ENCODE measurements around the gene CDC42BPB. TPM values are rescaled to one million over a fixed set of nuclear protein-coding genes. Genes with fewer than 3 reads are reported as not detected.

Gene CDC42BPB
- total RNA-seq, 4 donors from 2014 or later: 145 to 255 (median 197) TPM

DNA sequence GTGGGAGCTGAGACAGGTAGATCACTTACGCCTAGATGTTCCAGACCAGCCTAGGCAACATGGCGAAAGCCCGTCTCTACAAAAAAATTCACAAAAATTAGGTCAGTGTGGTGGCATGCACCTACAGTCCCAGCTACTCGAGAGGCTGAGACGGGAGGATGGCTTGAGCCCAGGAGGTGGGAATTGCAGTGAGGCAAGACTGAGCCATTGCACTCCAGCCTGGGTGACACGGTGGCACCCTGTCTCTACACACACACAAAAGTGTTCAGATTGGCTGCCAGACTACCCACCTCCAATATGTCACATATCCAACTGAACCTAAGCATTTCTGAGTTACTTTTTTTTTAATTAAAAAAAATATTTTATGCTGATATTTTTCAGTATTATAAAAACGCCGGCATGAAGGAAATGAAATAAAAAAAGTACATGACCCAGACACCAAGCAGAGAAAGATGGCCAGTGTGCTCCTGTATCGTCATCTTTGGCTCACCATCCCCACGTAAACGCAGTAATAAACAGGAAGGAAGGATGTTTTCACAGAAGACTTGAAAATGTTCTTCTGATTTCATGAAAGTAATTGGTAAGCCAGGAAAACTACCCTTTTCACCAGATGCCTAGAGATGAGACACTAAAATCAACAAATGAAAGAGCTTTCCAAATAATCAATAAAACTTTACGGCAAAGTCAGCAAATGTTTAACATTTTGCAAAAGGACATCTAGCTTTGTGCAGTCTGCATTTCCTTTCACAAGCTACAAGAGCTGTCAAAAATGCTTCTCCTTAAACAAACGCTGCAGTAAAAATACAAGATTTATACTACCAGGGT is 26.4 kb downstream of the CDC42BPB start:
- peak in 2 of 3 donors; percentile 31 to 41 for DNase-seq
- Histone ChIP-seq H3K27me3 (no peaks in the 10 kb centered on the region), H3K36me3 (no peaks in the 10 kb centered on the region), H3K9me3 (no peaks in the 10 kb centered on the region), H3K27ac (peak overlapping the region in 2 of 4 donors; percentile 35 to 42), H3K4me3 (no peak overlapping the region), H3K4me1 (peaks cover 0 to 32% (median 0%) of the 10 kb centered on the region in 4 donors)
- TF ChIP-seq CTCF (IDR thresholded peaks at IDR 0.05): no peak
- no peak for TF ChIP-seq POLR2A (IDR thresholded peaks at IDR 0.05)

DNA sequence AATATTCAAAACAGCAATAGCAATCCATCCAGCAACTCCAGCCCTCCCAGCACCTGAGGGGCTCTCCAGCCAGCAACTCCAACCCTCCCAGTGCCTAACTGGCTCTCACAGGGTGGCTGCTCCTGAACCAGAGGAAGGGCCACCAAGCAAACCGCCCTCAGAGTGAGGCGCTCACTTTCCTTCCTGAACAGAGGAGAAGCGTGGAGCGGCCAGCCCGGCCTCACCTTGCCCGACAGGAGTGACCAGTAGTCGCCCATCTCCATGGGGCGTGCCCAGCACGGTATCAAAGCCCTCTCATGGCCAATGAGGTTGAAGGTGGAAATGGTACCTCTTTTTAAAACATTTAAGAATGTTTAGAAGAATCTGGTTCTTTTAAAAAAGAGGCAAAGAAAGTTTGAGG is 27.4 kb downstream of the CDC42BPB start:
- TF ChIP-seq CTCF (IDR thresholded peaks at IDR 0.05) (no peak), POLR2A (IDR thresholded peaks at IDR 0.05) (no peak)
- no peaks in the 10 kb centered on the region for H3K36me3 ChIP-seq
- no peak overlapping the region for H3K4me3 ChIP-seq
- DNase-seq: peak in 2 of 3 donors; percentile 24 to 43
- no peaks in the 10 kb centered on the region for H3K27me3 ChIP-seq
- H3K27ac ChIP-seq: no peak overlapping the region
- peaks cover 0 to 32% (median 0%) of the 10 kb centered on the region in 4 donors for H3K4me1 ChIP-seq
- no peaks in the 10 kb centered on the region for H3K9me3 ChIP-seq

DNA sequence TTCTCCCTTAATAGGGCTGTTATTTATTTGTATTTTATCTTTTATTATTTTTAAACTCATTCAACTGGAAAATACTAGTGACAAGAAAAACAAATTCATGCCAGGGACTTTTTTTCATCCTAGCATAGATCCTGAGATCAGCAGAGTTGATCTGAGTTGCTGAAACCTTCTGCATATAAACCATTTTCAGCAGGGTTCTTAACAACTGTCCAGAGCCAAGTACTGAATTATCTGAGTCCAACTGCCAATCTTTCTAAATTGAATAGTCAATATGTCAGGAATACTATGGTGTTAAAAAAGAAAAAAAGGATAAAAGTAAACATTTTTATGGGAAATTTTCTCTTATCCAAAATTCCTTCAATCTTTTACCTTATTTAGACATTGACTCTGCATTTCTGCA is 28.6 kb downstream of the CDC42BPB start:
- no peaks in the 10 kb centered on the region for H3K36me3 ChIP-seq
- TF ChIP-seq CTCF (IDR thresholded peaks at IDR 0.05) (no peak), POLR2A (IDR thresholded peaks at IDR 0.05) (no peak)
- H3K9me3 ChIP-seq: no peaks in the 10 kb centered on the region
- H3K27ac ChIP-seq: no peak overlapping the region
- no peak overlapping the region for H3K4me3 ChIP-seq
- DNase-seq: no peak
- H3K4me1 ChIP-seq: peaks cover 0 to 23% (median 0%) of the 10 kb centered on the region in 4 donors
- H3K27me3 ChIP-seq: no peaks in the 10 kb centered on the region

DNA sequence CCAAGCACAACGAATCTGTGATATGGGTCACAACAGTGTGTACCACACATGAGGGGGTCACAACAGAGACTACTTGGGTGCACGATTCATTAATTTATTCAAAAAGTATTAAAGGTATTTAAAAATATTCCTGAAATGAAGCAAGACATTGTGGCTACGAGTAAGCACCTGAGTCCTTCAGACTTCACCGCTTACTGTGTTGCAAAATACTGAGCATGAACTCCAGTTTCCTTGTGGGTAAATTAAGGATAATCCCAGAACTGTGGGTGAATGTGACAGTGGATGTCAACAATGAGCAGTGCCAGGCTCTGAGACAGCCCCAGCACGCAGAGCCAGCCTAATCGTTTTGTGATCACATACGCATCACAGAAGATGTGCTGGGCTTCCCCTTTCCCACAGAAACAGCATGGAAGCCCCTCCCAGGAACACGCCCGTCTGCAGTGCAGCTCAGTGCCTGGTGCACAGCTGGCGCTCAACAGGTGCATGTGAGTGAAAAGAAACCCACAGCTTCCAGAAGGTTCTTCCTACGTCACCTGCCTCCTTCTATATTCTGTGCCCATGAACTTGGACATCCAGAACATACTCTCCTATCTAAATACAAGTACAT is 29.1 kb downstream of the CDC42BPB start:
- H3K4me3 ChIP-seq: no peak overlapping the region
- TF ChIP-seq CTCF (IDR thresholded peaks at IDR 0.05): no peak
- TF ChIP-seq POLR2A (IDR thresholded peaks at IDR 0.05): no peak
- H3K36me3 ChIP-seq: no peaks in the 10 kb centered on the region
- no peaks in the 10 kb centered on the region for H3K27me3 ChIP-seq
- H3K4me1 ChIP-seq: peaks cover 0 to 19% (median 0%) of the 10 kb centered on the region in 4 donors
- no peaks in the 10 kb centered on the region for H3K9me3 ChIP-seq
- no peak overlapping the region for H3K27ac ChIP-seq
- peak in 2 of 3 donors; percentile 20 to 47 for DNase-seq

GRCh38 chr14:103027451-103027850 is 29.9 kb downstream of the CDC42BPB start:
- TF ChIP-seq CTCF (IDR thresholded peaks at IDR 0.05): no peak
- Histone ChIP-seq H3K4me1 (peaks cover 0 to 21% (median 0%) of the 10 kb centered on the region in 4 donors), H3K27ac (no peak overlapping the region)

More at GRCh38 chr14:103027451-103027850, 29.9 kb downstream of the CDC42BPB start:
- H3K4me3 ChIP-seq: no peak overlapping the region
- H3K9me3 ChIP-seq: no peaks in the 10 kb centered on the region
- no peaks in the 10 kb centered on the region for H3K27me3 ChIP-seq
- DNase-seq: no peak
- H3K36me3 ChIP-seq: no peaks in the 10 kb centered on the region

Data from Peyer's patch (tissue), 4 donors.